PFSK-1 (cell line): ENCODE data around the gene LDHAL6A.

Source experiments
- POLR2AphosphoS5 ChIP-seq: IDR thresholded peaks from 2 replicates; pipeline ENCODE4 v1.6.1; 2012; ENCODE audit warnings: low read depth, mild to moderate bottlenecking, control low read depth, low read length, moderate library complexity
- SIN3A ChIP-seq: IDR thresholded peaks from 2 replicates; pipeline ENCODE4 v1.6.1; 2012; ENCODE audit warnings: mild to moderate bottlenecking, low read length, moderate library complexity, borderline replicate concordance; ENCODE audit not compliant: insufficient read depth
- TAF1 ChIP-seq: IDR thresholded peaks from 2 replicates; pipeline ENCODE4 v1.6.1; 2012; ENCODE audit warnings: low read length, control low read depth, borderline replicate concordance; ENCODE audit not compliant: insufficient read depth
- TF ChIP-seq, protein P1 (sequence below), 2 experiments: IDR thresholded peaks; 2 replicates each; pipeline versions ENCODE4 v1.6.1 to v1.8.0; 2011 to 2012; ENCODE audit warnings: low read depth in 2 of 2, low read length in 2 of 2, control low read depth in 1 of 2, inconsistent platforms in 1 of 2, mild to moderate bottlenecking in 1 of 2, moderate library complexity in 1 of 2; ENCODE audit not compliant: insufficient read depth in 1 of 2

- TF ChIP-seq POLR2AphosphoS5 (no peak), TAF1 (no peak), SIN3A (no peak)
- TF ChIP-seq, protein P1, sequence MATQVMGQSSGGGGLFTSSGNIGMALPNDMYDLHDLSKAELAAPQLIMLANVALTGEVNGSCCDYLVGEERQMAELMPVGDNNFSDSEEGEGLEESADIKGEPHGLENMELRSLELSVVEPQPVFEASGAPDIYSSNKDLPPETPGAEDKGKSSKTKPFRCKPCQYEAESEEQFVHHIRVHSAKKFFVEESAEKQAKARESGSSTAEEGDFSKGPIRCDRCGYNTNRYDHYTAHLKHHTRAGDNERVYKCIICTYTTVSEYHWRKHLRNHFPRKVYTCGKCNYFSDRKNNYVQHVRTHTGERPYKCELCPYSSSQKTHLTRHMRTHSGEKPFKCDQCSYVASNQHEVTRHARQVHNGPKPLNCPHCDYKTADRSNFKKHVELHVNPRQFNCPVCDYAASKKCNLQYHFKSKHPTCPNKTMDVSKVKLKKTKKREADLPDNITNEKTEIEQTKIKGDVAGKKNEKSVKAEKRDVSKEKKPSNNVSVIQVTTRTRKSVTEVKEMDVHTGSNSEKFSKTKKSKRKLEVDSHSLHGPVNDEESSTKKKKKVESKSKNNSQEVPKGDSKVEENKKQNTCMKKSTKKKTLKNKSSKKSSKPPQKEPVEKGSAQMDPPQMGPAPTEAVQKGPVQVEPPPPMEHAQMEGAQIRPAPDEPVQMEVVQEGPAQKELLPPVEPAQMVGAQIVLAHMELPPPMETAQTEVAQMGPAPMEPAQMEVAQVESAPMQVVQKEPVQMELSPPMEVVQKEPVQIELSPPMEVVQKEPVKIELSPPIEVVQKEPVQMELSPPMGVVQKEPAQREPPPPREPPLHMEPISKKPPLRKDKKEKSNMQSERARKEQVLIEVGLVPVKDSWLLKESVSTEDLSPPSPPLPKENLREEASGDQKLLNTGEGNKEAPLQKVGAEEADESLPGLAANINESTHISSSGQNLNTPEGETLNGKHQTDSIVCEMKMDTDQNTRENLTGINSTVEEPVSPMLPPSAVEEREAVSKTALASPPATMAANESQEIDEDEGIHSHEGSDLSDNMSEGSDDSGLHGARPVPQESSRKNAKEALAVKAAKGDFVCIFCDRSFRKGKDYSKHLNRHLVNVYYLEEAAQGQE (IDR thresholded peaks at IDR 0.05; ENCODE audit: insufficient read depth in 1 of 2, low read depth in 2 of 2, low read length in 2 of 2), result no peak
Measured at GRCh38 chr11:18523084-18523483, 67.4 kb downstream of the LDHAL6A start.
